GM08714 (cell line): ENCODE measurements around the gene SIGLEC8.
"Not testable (repeated sequence)": the region's sequence is repeated elsewhere in the genome, so short reads cannot be mapped to it uniquely, and the experiment has no call there.

Experiments
- H3K4me3 ChIP-seq: fragments of 200-500 bp; sonication (Bioruptor generic); 2 replicates; pipeline ENCODE4 v1.5.1; 2014; ENCODE audit warnings: mild to moderate bottlenecking, low read length, inconsistent platforms
- ZNF274 ChIP-seq: IDR thresholded peaks from 2 replicates; pipeline ENCODE4 v1.6.1; 2012; ENCODE audit warnings: mild to moderate bottlenecking, low read depth, low read length

The SIGLEC8 gene

GRCh38 chr19:51440846-51441409 lies 17.3 kb downstream of the SIGLEC8 start:
- no peak for TF ChIP-seq ZNF274
- no peak overlapping the region; the same call in 1 of the 2 replicates for H3K4me3 ChIP-seq

- no peak for TF ChIP-seq ZNF274
Observed at GRCh38 chr19:51440052-51440451, 18.2 kb downstream of the SIGLEC8 start.

DNA sequence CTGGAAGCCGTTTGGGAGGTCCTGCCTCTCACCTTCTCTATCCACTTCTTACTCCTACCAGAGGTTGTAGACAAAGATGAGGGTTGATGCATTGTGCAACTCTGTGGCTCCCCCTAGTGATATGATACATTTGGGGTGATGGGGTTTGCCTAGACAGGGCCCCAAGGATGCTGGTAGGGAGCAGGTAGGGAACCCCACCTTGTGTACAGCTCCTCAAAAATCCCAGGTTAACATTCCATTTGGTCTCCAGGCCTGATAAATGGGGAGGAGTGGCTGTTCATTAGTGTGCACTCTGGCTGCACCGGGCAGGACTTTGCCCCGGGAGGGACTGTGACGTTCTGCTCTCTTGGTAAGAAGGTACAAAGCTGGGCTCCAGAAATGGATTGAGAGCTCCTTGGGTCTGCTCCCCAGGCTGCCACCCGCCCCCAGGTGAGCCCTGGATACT lies 19.2 kb downstream of the SIGLEC8 start:
- no peak for TF ChIP-seq ZNF274
- H3K4me3 ChIP-seq: no peak overlapping the region

More at GRCh38 chr19:51440052-51440451, 18.2 kb downstream of the SIGLEC8 start:
- no peak overlapping the region for H3K4me3 ChIP-seq

- no peak for TF ChIP-seq ZNF274
- no peak overlapping the region for H3K4me3 ChIP-seq
Observed at GRCh38 chr19:51434456-51434855, 23.8 kb downstream of the SIGLEC8 start.

DNA sequence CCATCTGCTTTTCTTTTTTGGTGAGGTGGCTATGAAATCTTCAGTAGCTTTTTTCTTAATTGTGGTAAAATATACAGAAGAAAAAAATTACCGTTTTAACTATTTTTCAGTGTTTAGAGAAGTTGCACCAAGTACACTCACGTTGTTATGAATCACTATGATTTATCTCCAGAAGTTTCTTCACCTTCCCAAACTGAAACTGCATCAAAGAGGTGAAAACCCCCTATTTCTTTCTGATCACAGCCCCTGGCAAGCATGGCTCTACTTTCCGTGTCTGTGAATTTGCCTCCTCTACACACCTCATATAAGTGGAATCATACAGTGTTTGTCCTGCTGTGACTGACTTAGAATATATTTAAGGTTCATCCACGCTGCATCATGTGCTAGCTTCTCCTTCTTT lies 25.2 kb downstream of the SIGLEC8 start:
- no peak for TF ChIP-seq ZNF274

DNA sequence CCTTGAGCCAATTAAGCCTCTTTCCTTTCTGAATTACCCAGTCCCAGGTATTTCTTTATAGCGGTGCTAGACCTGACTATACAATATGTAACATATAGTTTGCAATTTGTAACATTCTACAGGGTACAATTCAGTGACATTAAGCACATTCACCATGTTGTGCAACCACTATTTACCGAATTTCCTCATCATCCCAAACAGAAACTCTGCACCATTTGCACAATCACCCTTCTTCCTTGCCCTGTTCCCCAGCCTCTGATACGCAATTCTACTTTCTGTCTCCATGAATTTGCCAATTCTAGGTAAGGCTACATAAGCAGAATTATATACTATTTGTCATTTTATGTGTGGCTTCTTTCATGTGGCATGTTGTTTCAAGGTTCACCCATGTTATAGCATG lies 27.1 kb downstream of the SIGLEC8 start:
- H3K4me3 ChIP-seq: no peak overlapping the region
- TF ChIP-seq ZNF274: no peak

More for the DNA sequence above, 25.2 kb downstream of the SIGLEC8 start:
- H3K4me3 ChIP-seq: no peak overlapping the region

- H3K4me3 ChIP-seq: no peak overlapping the region
- TF ChIP-seq ZNF274: no peak
Observed at GRCh38 chr19:51430221-51430620, 28.0 kb downstream of the SIGLEC8 start.

DNA sequence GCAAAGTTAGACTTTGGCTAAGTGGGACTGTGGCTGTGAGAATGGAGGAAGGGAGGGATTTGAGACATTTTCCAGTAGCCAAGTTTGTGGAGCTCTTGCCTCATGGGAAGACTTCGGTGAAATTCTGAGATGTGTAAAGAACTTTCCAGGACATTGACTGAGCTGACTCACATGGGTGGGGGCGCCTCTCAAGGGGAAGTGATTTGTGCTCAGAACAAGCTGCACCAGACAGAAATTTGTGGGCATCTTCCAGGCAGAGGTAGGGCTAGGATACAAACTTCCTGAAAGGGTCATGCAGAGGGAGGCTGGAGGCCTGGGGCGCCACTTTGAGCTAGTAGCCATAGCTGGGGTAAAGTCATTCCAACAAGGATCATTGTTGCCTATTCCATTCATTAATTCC lies 31.1 kb downstream of the SIGLEC8 start:
- H3K4me3 ChIP-seq: no peak overlapping the region
- no peak for TF ChIP-seq ZNF274

DNA sequence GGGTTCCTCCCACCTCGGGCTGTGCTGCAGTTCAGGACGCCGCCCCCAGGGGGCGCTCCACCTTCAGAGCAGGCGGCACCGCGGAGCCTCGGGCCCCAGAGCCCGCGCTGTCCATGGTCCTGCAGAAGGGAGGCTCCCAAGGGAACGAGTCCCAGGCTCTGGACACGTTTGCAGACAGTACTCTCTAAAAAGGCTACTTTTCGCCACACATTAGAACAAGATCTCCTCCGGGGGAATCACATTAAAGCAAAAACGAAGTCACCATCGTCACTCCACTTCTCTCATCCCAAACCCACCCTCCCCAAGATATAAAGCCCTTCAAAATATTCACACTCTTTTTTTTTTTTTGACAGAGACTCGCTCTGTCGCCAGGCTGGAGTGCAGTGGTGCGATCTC lies 36.2 kb downstream of the SIGLEC8 start:
- TF ChIP-seq ZNF274: no peak
- H3K4me3 ChIP-seq: no peak overlapping the region

DNA sequence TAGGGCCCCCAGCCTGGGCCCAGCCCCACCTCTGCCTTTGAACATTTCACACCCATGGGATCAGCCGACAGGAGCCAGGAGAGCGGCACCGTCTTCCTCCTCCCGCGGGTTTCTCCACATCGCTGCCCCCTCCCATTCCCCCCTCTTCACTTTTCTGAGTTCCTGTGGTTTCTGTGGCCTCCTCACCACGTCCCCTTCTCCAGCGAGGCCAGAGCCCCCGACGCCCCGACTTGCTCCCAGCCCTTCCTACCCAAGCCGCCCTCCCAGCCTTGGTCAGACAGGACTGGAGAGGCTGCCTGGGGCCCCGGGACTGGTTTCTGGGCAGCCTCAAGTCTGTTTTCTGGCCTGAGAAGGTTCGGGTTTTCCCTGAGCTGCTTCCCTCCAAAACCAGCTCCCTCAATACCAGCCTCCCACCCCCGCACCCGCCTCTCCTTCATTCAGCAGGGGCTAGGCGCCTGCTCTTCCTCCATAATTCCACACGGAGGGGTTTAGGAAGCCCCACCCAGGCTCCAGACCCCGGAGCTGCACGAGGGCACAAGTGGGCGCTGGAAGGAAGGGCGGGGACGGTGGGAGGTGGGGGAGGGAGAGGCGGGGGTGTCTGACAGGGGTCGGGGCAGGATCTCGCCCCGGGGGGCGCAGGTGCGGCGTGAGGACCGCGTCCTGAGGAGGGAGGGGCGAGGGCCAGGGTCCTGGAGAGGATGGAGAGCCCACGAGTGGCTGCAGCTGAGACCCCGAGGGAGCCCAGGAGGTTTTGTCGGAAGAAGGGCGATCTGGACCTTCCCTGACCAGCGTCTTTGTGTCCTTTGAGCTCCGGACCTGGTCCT lies 36.8 kb downstream of the SIGLEC8 start:
- no peak for TF ChIP-seq ZNF274
- no peak overlapping the region for H3K4me3 ChIP-seq

DNA sequence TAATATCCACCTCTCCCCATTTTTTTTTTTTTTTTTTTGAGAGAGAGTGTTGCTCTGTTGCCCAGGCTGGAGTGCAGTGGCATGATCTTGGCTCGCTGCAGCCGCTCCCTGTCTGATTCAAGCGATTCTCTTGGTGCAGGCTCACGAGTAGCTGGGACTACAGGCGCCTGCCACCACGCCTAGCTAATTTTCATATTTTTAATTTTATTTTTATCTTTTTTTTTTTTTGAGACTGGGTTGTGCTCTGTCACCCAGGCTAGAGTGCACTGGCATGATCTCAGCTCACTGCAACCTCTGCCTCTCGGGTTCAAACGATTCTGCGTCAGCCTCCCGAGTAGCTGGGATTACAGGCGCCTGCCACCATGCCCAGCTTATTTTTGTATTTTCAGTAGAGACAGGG lies 37.7 kb downstream of the SIGLEC8 start:
- not testable (repeated sequence) for H3K4me3 ChIP-seq

DNA sequence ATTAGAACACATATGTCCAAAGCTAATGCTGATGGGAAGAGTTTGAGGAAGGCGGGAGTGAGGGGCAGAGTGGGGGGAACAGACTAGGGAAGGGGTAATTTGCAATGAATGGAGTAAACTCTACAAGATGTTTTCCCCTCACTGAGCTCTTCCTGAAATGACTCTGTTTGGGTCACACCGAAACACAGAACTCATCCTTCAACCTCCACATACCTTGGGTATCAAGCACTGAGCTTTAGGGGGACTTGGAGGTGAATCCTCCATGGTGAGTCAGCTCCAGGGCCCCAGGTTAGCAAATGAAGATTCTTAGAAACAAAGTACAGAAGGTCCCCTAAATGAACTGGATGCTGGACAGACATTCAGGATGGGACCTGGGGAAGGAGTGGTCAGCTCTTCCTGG lies 39.5 kb downstream of the SIGLEC8 start:
- TF ChIP-seq ZNF274: no peak

GRCh38 chr19:51417810-51418157 lies 40.5 kb downstream of the SIGLEC8 start:
- no peak for TF ChIP-seq ZNF274
- no peak overlapping the region; the same call in 1 of the 2 replicates for H3K4me3 ChIP-seq

More for the DNA sequence above, 39.5 kb downstream of the SIGLEC8 start:
- H3K4me3 ChIP-seq: no peak overlapping the region

GRCh38 chr19:51417107-51417809 lies 41.0 kb downstream of the SIGLEC8 start, which contains the start of gene SIGLEC10:
TSS of gene SIGLEC10 (minus strand) at chr19:51417642. CDS start at chr19:51417581, 61 bp downstream.
- no peak for TF ChIP-seq ZNF274
- peak within 1 kb of the TSS; percentile 24; the same call in 1 of the 2 replicates for H3K4me3 ChIP-seq

- not testable (repeated sequence) for H3K4me3 ChIP-seq
Observed at GRCh38 chr19:51416422-51416821, 41.8 kb downstream of the SIGLEC8 start.
